ENCODE measurements around the gene FILIP1L. TPM values are rescaled to one million over a fixed set of nuclear protein-coding genes. Genes with fewer than 3 reads are reported as not detected.

The FILIP1L gene
- total RNA-seq, 2 donors from 2014 or later, result 97.0 to 112 TPM

- no peak overlapping the region for H3K4me3 ChIP-seq
- no peaks in the 10 kb centered on the region for H3K36me3 ChIP-seq
- H3K9me3 ChIP-seq, result no peaks in the 10 kb centered on the region
- H3K27ac ChIP-seq, result peak overlapping the region in 1 of 2 donors; percentile 43
- no peaks in the 10 kb centered on the region for H3K27me3 ChIP-seq
- no peak for TF ChIP-seq CTCF (IDR thresholded peaks at IDR 0.05)
- peaks cover 0 to 21% of the 10 kb centered on the region in 2 donors for H3K4me1 ChIP-seq
- DNase-seq (ENCODE audit: low spot score), result no peak
Observed at GRCh38 chr3:99902091-99902490, 212.2 kb downstream of the FILIP1L start.

- H3K9me3 ChIP-seq, result no peaks in the 10 kb centered on the region
- DNase-seq (ENCODE audit: low spot score), result no peak
- H3K4me1 ChIP-seq, result peaks cover 0 to 21% of the 10 kb centered on the region in 2 donors
- peak overlapping the region; percentile 38 to 43 for H3K27ac ChIP-seq
- TF ChIP-seq CTCF (IDR thresholded peaks at IDR 0.05), result no peak
- no peaks in the 10 kb centered on the region for H3K36me3 ChIP-seq
- no peak overlapping the region for H3K4me3 ChIP-seq
- no peaks in the 10 kb centered on the region for H3K27me3 ChIP-seq
Observed at GRCh38 chr3:99901200-99901926, 212.9 kb downstream of the FILIP1L start.

- Histone ChIP-seq H3K4me1 (peaks cover 0 to 21% of the 10 kb centered on the region in 2 donors), H3K36me3 (no peaks in the 10 kb centered on the region), H3K4me3 (no peak overlapping the region), H3K27me3 (no peaks in the 10 kb centered on the region), H3K9me3 (no peaks in the 10 kb centered on the region), H3K27ac (no peak overlapping the region)
- TF ChIP-seq CTCF (IDR thresholded peaks at IDR 0.05), result no peak
- DNase-seq (ENCODE audit: low spot score), result no peak
Observed at GRCh38 chr3:99900248-99900647, 214.1 kb downstream of the FILIP1L start.

- no peaks in the 10 kb centered on the region for H3K36me3 ChIP-seq
- no peaks in the 10 kb centered on the region for H3K9me3 ChIP-seq
- no peak overlapping the region for H3K4me3 ChIP-seq
- no peak overlapping the region for H3K27ac ChIP-seq
- H3K4me1 ChIP-seq, result peaks cover 0 to 21% of the 10 kb centered on the region in 2 donors
- no peak for DNase-seq (ENCODE audit: low spot score)
- H3K27me3 ChIP-seq, result no peaks in the 10 kb centered on the region
- no peak for TF ChIP-seq CTCF (IDR thresholded peaks at IDR 0.05)
Observed at GRCh38 chr3:99899603-99900002, 214.7 kb downstream of the FILIP1L start.

GRCh38 chr3:99896482-99896881 is 217.8 kb downstream of the FILIP1L start:
- no peak overlapping the region for H3K4me3 ChIP-seq
- no peak overlapping the region for H3K27ac ChIP-seq
- TF ChIP-seq CTCF (IDR thresholded peaks at IDR 0.05), result no peak

More at GRCh38 chr3:99896482-99896881, 217.8 kb downstream of the FILIP1L start:
- DNase-seq (ENCODE audit: low spot score), result no peak
- no peaks in the 10 kb centered on the region for H3K9me3 ChIP-seq
- H3K27me3 ChIP-seq, result no peaks in the 10 kb centered on the region
- H3K4me1 ChIP-seq, result peaks cover 0 to 12% of the 10 kb centered on the region in 2 donors
- no peaks in the 10 kb centered on the region for H3K36me3 ChIP-seq

All from right atrium auricular region (tissue), 2 donors.